ENCODE measurements around the gene CDC42BPG.

GRCh38 chr11:64842851-64843685 lies 1.4 kb downstream of the CDC42BPG start:
- TF ChIP-seq CTCF (IDR thresholded peaks at IDR 0.05) (peak in 1 of 4 experiments; percentile 8), POLR2AphosphoS5 (IDR thresholded peaks at IDR 0.05) (peak; percentile 77)
